GM12874 (cell line): ENCODE data around the gene GINS2.

Experiments
- CTCF ChIP-seq: IDR thresholded peaks from 2 replicates; pipeline ENCODE4 v1.5.1; 2011; ENCODE audit warnings: low read depth, mild to moderate bottlenecking, control low read depth, low read length, moderate library complexity; ENCODE audit not compliant: insufficient read depth

GINS2 gene

GRCh38 chr16:85639529-85640253 is 49.1 kb downstream of the GINS2 start:
- TF ChIP-seq CTCF, result no peak

- TF ChIP-seq CTCF, result no peak
Observed at GRCh38 chr16:85638695-85639409, 49.9 kb downstream of the GINS2 start.

GRCh38 chr16:85637808-85638647 is 50.7 kb downstream of the GINS2 start:
- TF ChIP-seq CTCF, result no peak

GRCh38 chr16:85637061-85637807 is 51.5 kb downstream of the GINS2 start:
- TF ChIP-seq CTCF, result no peak

GRCh38 chr16:85636234-85636812 is 52.4 kb downstream of the GINS2 start:
- TF ChIP-seq CTCF, result no peak

- no peak for TF ChIP-seq CTCF
Observed at GRCh38 chr16:85635545-85636140, 53.1 kb downstream of the GINS2 start.
